Sciatic nerve (tissue), 2 donors: ENCODE data around the gene IL17A. TPM values are rescaled to one million over a fixed set of nuclear protein-coding genes. Genes with fewer than 3 reads are reported as not detected.

Experiments
- ATAC-seq: fragments of 200-7000 bp; cut with Tn5 transposase; one replicate; pipeline ENCODE4 v1.9.1; 2020; ENCODE audit warnings: mild to moderate bottlenecking, moderate library complexity
- DNase-seq: peaks from one replicate; pipeline ENCODE4 v3.0.0-alpha.2; 2020; ENCODE audit warnings: low spot score
- intact Hi-C: fragments of 100-400 bp; cut with DNase I; formaldehyde crosslinking; loops from one replicate; pipeline ENCODE4 v1.14.2; 2022
- total RNA-seq: library from RNA; stranded (reverse); fragmentation: NEBNext Ultra II Directional; extraction: Animal tissue kit (Norgen Biotek cat#: 25700); gene quantifications from one replicate; pipeline ENCODE4 v1.2.1, GENCODE V29; 2021
- donor health status: DM: no; HTN: no; CAD: no.
- donor health status: DM: no; HTN: no; CAD: no.

Gene IL17A
- not detected for total RNA-seq

DNA sequence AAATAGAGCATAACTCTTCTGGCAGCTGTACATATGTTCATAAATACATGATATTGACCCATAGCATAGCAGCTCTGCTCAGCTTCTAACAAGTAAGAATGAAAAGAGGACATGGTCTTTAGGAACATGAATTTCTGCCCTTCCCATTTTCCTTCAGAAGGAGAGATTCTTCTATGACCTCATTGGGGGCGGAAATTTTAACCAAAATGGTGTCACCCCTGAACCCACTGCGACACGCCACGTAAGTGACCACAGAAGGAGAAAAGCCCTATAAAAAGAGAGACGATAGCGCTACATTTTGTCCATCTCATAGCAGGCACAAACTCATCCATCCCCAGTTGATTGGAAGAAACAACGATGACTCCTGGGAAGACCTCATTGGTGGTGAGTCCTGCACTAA is at the start of gene IL17A:
TSS of gene IL17A (plus strand) at position 301 of the 400 bp plus-strand sequence. CDS start at position 358, 57 bp downstream.
- intact Hi-C loops: no loop called here
- no peak for ATAC-seq
- DNase-seq: no peak

DNA sequence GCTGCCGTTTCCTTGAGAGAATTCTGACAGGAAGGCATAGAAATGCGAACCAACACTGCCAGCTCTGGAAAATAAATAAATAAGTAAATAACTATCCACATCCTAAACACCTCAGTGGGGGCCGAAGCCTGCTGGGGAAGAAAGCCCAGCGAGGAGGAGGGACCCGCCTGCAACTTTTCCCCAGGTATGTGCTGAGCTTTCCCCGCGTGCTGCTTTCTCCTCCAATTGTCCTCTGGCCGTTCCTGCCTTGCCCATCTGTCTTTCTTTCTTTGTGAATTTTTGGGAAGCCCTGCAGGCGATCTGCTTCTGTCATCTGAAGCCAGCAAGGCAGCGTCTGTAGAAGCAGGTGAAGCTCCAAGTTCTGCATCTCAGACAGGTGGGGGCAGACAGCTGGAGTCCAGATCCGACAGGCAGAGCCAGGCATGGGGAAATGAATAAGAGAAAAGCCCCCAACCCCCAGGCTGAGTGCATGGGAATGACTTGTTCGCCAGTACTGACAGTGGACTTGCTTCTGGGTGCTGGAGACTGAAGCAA is 49.2 kb upstream of the IL17A start:
- DNase-seq (no peak), ATAC-seq (no peak)
- intact Hi-C loops: no loop called here

DNA sequence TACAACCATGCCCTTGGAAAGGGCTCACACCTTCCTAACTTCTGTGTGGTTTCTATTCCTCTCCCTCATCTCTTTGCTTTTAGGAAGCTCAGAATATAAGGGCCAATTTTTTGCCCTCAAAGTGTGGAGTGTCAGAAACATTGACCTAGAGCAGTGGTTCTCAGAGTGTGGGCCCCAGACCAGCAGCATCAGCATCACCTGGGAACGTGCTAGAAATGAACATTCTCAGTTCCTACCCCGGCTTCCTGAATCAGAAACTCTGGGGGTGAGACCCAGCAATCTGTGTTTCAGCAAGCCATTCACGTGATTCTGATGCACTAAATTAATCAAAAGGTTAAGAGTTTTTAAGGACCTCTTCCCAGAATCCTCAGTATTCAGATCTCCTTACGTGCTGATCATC is 47.9 kb upstream of the IL17A start:
- ATAC-seq (no peak), DNase-seq (no peak)
- intact Hi-C loops: no loop called here

DNA sequence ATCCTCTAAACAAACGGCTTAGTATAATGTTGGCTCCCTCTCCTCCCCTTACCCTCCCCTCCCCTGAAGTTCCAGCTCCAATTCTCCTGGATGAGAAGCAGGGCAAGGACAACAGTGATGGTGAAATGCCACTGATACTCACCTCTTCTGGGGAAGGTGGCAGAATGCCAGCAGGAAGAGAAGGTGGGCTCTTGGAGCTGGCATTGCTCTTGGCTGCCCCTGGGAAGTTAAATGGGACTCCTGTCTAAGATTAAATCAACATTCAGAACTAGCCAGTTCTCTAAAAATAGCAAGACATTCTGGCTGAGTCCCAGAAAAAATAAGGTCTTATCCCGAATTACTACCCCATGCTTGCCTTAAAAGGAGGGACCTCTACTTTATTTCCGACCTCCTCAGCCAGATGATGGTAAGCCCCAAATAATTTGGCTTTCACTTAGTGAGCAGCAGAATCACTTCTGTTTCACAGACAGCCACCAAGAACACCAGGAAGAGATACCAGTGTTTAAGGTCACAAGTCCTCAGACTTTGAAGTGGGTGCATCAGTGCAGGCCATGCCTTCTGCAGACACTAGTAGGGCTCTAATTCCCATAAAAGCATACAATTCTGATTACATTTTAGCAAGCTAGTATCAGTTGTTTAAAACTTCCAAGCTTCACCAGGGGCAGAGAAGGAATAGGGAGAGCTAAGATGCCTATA is 46.0 kb upstream of the IL17A start:
- ATAC-seq (no peak), DNase-seq (no peak)
- intact Hi-C loops: no loop called here

DNA sequence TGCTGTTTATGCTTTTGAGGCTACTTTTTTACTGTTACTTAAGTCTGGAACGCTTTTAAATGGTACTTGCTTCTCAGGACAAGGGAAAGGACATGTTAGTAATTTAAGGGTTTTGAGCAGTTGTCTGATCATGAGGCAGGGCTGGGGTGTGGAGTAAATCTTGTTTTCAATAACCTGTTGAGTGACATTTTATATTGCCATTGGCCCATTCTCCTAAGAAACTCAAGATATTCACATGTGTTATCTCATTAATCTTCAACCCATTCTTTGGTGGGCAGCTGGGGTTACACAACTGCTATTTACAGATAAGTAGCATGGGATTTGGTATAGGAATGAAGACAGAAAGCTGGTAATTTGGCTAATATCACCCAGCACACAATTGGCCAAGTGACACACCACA is 44.6 kb upstream of the IL17A start:
- intact Hi-C loops: no loop called here
- no peak for ATAC-seq
- DNase-seq: no peak

DNA sequence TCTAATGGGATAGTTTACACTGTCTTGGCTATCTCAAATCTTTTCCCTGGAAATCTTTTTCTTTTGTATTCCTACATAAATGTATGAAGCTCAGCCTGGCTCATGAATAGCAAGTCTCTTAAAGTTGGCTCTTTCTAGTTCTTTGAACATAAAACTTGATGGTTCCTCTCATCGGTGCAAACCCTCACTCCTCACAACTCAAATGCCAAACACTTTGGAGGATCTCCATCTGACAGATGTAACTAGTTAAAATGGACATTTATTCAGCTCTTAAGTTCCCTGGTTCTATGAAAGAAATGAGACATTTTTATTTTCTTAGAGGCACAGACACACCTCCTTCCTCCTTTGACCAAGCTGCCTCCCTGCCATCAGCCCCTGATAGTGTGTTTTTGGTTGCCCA is 43.6 kb upstream of the IL17A start:
- intact Hi-C loops: no loop called here
- no peak for DNase-seq

DNA sequence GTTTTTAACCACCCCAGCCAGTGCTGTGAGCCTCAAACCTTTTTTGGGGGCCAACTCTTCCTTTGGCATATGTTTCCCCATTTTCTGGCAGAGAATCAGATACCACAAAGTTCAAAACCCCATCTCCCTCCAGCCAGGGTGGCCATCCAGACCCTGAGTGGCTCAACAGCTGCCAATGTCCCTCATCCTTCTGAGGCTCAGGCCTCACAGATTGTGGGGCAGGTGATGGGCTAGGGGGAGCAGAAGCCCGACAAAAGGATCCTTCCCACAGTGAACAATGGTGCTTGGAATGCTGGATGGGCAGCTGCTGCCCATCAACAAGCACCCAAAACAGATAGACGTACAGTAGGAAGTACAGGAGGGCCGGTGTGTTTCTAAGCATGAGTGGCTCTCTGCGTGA is 42.6 kb upstream of the IL17A start:
- DNase-seq (no peak), ATAC-seq (no peak)
- intact Hi-C loops: no loop called here

More for the DNA sequence above, 43.6 kb upstream of the IL17A start:
- ATAC-seq: no peak

DNA sequence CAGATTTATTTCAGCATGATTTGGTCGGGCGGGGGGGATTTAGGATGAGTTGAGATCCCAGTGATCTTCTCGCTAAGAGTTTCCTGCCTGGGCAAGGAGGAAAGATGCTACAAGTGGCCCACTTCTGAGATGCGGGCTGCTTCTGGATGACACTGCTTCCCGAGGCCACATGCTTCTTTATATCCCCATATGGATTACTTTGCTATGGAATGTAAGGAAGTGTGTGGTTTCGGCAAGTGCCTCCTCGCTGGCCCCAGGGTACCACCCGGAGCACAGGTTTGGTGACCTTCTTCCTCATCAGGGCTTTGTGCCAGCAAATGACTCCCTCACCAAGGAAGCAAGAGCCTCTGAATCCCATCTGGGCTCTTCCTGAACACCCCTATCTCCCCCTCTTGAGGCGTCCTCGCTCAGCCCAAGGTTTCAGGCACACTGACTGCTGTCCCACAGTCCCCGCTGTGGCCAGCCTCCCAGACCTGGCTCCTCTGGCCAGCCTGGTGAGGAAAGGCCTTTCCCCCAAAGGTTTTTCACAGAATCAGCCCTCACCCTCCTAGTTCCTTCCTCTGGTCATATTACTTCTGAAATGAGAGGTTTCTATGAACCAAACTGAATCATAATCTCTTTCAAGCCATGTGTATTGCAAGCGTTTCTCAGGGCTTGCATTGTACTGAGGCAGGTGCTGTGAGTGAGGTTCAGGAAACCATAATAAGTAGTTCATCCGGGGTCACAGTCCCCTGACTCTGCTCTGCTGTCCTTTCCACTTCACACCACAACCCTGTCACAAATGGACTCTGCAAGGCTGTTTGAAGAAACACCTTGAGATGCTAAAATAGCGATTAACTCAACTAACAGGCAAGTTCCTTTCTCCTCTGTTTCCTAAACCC is 41.7 kb upstream of the IL17A start:
- DNase-seq: no peak
- ATAC-seq: no peak
- intact Hi-C loops: no loop called here

DNA sequence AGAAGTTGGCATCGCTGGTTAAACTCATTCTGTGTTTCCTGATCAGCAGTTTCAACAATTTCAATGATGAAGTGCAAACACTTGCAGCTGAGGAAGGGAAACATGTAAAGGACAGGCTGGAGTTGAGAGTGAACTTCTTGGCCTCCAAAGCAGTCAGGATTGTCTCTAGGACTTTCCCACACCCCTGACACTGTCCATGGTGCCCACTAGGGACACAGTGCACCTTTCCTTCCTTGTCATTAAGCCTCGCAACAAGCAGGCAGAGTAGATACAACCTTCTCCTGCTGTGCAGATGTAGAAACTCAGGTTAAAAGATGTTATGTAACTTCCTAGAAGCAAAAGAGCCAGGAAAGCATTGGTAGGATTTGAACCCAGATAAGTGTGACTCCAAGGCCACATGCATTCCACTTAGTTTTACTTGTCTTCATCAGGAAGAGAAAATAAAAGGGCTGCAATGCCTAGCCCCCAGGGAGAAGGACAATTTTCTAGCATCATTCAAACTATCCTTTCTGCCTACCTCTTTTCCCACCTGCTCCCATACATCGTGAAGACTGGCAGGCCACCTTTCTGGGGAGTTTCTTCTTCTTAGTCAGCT is 39.2 kb upstream of the IL17A start:
- DNase-seq (no peak), ATAC-seq (no peak)
- intact Hi-C loops: no loop called here

DNA sequence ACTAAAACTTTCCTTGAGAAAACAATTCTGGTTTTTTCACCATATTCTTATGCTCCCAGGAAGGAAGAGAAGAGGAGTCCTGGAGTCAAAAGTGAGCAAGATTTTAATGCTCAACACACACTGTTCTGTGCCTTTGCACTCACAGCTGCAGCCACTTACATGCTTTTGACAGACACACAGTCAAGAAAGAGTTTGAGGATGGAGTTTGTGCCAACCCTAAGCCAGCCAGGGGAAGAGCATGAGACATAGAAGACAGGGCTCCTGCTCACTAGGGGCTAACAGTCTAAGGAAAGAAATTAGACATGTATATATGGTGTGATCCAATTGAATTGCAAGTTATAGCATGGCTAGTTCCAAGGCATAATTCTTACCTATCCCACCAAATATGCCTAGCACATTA is 37.1 kb upstream of the IL17A start:
- ATAC-seq: no peak
- DNase-seq: no peak
- intact Hi-C loops: no loop called here

DNA sequence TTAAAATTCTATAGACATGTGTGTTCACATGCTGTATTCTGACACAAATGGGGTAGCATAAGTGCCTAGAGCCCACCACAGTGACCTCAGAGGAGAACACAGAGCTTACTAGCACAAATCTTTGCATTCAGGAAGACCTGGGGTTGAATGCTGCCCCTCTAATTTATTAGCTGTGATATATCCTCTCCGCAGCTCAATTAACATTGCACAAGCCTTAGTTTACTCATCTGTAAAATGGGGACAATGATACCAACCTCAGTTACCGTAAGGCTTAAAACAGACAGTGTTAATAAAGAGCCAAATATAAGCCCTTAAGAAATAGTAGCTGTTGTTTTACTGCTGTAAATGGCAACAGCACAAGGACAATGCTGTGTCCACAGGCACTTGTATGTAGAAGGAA is 36.2 kb upstream of the IL17A start:
- intact Hi-C loops: no loop called here
- ATAC-seq (no peak), DNase-seq (no peak)

DNA sequence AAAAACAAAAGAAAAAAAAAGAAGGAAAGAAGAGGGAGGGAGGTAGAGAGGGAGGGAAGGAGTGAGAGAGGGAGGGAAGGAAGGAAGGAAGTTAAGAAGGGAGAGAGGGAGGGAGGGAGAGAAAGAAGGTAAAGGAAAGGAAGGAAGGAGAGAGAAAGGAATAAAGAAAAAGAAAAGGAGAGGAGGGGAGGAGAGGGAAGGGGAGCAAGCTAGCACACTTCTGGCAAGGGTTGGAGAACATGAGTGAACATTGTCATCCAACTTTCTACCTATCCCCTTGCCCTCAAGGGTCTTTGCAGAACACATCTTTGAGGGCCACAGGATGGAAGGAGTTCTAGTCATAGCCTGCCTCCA is 34.1 kb upstream of the IL17A start:
- intact Hi-C loops: no loop called here
- no peak for DNase-seq
- ATAC-seq: no peak

DNA sequence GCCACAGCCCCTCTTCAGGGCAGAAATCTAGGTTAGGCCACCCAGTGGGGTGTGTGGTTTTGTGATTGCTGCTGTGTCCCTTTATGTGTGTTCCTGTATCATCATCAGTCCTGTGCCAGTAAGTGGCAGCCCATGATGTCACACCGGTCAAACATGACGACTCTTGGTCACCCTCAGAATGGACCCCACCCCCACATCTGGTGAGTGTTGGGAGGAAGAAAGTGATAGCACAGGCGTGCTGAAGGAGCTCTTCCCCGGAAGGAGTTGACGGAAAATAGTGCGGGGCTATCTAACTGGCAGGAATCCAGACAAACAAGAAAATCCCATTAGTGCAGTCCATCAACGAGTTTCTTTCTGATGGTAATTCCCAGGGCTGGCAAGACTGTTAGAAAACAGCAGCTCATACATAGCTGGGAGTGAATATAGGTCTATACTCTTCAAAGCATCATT is 33.4 kb upstream of the IL17A start:
- DNase-seq (no peak), ATAC-seq (no peak)
- intact Hi-C loops: no loop called here

DNA sequence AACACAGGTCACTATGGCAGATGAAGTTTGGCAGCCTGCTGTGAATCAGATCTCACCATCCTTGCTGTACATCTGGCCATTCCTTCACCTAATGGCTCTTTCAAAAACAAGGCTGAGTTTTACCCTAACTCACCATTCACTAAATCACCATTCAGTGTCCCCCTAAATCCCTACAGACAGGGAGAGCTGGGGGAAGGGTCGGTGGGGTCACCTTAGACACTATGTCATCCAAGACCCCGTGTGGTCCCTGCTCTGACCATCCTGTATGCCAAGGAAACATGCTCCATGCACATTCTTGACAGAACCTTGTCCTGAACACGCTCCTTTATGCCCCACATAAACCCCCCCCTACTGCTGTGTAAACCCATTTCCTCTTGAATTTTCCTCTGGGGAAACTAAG is 31.8 kb upstream of the IL17A start:
- ATAC-seq: no peak
- intact Hi-C loops: no loop called here
- DNase-seq: no peak

DNA sequence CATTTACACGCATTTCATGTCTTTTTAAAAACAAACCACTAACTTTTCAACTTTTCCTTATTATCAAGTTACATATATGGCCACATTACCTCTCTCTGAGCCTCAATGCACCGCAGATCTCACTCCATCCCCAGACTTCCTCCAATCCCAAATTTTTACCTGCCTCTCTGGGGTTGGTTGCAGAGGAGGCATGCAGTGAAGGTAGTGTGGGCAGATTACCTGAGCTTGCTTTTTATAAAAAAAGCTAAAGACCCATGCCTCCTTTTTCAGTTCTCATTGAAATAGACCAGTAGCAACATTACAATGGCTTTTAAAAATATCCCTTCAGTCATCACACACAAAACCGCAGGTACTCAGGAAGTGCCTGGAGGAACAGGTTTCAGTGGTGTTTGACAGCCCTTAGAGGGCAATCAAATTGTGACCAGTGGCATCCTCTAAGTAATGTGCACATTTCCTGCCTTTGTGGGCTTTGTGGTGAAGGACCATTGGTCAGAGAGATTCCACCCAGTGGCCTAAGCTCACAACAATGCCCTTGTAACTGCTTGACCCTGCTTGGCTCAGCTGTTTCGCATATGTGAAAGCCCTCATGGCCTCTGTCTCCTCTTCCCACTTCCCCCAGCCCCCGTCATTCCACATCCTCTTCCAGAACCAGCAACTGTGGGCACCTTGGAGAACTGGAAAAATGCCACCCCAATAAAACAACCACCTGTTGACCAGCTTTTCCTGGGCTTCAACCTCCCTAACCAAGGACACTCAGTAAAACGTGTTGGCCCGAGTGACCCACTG is 30.2 kb upstream of the IL17A start:
- intact Hi-C loops: no loop called here
- no peak for ATAC-seq
- no peak for DNase-seq

DNA sequence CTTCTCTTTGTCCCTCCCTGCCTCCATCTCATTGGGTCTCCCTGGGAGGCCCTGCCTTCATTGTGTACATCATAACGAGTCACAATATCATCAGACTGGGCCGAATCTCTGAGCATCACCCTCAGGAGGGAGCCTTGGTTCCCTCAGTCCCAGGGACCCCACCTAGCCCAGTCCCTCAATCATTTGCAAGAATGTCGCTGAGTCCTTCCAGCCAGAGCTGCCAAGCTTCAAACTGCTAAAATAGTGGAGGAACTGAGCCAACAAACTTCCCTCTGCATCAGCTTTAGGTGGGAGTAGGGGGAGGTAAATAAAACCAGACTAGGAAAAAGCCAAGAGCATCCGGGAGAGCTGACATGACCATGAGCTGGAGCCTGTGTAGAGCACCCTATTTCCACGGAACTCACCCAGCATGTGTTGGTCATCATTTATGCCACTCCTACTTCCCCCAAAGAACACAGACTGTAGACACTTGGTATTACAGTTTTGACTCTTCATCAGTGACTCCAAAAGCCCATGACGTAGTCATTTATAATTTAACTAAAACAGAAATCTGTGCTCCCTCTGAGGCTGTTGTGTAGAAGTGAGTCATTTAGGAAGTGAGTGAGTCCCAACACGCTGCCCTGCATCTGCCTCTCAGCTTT is 28.8 kb upstream of the IL17A start:
- ATAC-seq (no peak), DNase-seq (no peak)
- intact Hi-C loops: no loop called here

DNA sequence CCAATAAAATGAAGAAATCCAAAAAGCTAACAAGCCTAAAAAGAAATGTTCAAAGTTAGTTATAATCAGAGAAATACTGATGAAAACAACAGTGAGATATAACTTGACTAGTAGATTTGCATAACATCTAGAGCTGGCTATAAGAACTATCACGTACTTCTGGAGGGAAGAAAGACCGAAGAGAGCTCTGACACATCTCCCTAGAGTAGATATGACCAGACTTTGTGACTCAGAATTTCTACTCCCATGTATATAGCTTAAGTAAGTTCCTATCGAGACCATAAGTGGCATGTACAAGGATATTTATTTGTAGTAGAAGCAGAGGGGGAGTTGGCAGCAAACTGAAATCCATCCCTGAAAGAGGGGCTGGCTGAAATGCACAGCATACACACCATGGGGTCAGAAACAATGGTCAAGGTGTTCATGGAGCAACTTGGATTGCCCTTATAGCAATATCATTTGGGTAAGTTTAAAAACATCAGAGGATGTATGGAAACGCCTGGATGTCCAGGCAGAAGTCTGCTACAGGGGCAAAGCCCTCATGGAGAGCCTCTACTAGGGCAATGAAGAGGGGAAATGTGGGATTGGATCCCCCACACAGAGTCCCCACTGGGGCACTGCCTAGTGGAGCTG is 25.6 kb upstream of the IL17A start:
- ATAC-seq: no peak
- intact Hi-C loops: no loop called here
- DNase-seq: no peak

DNA sequence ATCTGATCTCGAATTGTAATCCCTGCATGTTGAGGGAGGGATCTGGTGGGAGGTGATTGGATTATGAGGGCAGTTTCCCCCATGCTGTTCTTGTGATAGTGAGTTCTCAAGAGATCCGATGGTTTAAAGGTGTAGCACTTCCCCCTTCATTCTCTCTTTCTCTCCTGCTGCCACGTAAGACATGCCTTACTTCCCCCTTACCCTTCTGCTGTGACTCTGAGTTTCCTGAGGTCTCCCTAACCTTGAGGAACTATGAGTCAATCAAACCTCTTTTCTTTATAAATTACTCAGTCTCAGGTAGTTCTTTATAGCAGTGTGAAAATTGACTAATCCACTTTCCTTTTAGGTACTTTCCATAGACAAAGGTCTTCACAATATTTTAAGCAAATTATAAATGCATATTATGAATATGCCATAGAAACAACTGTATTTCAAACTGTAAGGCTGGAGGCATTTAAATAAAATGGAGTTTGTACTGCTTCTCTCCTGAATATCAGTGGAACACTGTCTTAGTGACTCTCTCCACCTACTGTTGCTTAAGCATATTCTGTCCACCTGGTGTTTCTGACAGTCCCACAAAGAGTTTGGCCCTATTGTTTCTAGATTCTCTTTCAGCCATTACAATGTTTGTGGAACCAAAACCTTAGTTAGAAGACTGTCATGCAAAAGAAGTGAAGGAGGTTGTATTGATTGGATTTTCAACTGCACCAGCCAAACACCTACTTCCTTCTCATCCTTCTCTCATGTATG is 24.3 kb upstream of the IL17A start:
- DNase-seq: no peak
- ATAC-seq: no peak
- intact Hi-C loops: no loop called here
